ENCODE results near the gene DMAP1. TPM values are rescaled to one million over a fixed set of nuclear protein-coding genes. Genes with fewer than 3 reads are reported as not detected.

Gene DMAP1
- total RNA-seq, 1 experiment from 2014 or later = 52.9 TPM

DNA sequence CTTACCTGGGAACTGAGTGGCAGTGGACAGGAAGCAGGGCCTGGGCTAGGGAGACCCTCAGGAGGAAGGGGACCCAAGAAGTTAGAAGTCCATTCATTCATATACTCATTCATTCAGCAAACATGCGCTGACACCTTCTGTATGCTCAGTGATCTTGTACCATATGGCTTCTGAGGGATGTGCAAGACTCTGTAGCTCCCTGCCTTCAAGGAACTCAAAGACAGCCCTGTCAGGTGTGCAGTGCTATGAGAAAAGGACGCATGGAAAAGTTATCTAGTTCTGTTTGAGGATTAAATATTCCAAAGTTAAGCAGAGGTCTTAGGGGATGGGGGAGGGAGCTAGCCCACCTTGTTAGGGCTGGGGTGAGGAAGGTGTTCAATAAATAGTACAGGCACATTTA is 12.5 kb downstream of the DMAP1 start:
- Histone ChIP-seq H3K4me3 (ENCODE audit: low read depth in 2 of 2, low read length in 2 of 2) (no peak overlapping the region), H3K9me3 (ENCODE audit: control insufficient read depth, insufficient read depth, low read depth, low read length) (0 out of 2 replicates have a peak, but pooled peaks cover 3% of the 10 kb centered on the region), H3K36me3 (ENCODE audit: control insufficient read depth, insufficient read depth, low read length) (no peaks in the 10 kb centered on the region), H3K4me1 (ENCODE audit: control insufficient read depth, insufficient read depth, low read length) (no peaks in the 10 kb centered on the region), H3K27me3 (ENCODE audit: control insufficient read depth, insufficient read depth, low read length) (no peaks in the 10 kb centered on the region), H3K27ac (ENCODE audit: low read length) (no peak overlapping the region)
- no TSS peak for BruUV-seq (replicated peaks)
- TF ChIP-seq, protein P1, sequence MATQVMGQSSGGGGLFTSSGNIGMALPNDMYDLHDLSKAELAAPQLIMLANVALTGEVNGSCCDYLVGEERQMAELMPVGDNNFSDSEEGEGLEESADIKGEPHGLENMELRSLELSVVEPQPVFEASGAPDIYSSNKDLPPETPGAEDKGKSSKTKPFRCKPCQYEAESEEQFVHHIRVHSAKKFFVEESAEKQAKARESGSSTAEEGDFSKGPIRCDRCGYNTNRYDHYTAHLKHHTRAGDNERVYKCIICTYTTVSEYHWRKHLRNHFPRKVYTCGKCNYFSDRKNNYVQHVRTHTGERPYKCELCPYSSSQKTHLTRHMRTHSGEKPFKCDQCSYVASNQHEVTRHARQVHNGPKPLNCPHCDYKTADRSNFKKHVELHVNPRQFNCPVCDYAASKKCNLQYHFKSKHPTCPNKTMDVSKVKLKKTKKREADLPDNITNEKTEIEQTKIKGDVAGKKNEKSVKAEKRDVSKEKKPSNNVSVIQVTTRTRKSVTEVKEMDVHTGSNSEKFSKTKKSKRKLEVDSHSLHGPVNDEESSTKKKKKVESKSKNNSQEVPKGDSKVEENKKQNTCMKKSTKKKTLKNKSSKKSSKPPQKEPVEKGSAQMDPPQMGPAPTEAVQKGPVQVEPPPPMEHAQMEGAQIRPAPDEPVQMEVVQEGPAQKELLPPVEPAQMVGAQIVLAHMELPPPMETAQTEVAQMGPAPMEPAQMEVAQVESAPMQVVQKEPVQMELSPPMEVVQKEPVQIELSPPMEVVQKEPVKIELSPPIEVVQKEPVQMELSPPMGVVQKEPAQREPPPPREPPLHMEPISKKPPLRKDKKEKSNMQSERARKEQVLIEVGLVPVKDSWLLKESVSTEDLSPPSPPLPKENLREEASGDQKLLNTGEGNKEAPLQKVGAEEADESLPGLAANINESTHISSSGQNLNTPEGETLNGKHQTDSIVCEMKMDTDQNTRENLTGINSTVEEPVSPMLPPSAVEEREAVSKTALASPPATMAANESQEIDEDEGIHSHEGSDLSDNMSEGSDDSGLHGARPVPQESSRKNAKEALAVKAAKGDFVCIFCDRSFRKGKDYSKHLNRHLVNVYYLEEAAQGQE (IDR thresholded peaks at IDR 0.05; ENCODE audit: insufficient read depth in 1 of 2, low read depth in 2 of 2, low read length in 1 of 2) = no peak
- TF ChIP-seq, protein P2, sequence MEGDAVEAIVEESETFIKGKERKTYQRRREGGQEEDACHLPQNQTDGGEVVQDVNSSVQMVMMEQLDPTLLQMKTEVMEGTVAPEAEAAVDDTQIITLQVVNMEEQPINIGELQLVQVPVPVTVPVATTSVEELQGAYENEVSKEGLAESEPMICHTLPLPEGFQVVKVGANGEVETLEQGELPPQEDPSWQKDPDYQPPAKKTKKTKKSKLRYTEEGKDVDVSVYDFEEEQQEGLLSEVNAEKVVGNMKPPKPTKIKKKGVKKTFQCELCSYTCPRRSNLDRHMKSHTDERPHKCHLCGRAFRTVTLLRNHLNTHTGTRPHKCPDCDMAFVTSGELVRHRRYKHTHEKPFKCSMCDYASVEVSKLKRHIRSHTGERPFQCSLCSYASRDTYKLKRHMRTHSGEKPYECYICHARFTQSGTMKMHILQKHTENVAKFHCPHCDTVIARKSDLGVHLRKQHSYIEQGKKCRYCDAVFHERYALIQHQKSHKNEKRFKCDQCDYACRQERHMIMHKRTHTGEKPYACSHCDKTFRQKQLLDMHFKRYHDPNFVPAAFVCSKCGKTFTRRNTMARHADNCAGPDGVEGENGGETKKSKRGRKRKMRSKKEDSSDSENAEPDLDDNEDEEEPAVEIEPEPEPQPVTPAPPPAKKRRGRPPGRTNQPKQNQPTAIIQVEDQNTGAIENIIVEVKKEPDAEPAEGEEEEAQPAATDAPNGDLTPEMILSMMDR (IDR thresholded peaks at IDR 0.05) = no peak
- TF ChIP-seq SIN3A (IDR thresholded peaks at IDR 0.05; ENCODE audit: borderline replicate concordance, insufficient read depth, low read depth, low read length) (no peak), POLR2AphosphoS5 (IDR thresholded peaks at IDR 0.05; ENCODE audit: low read depth, low read length) (no peak), TCF7L2 (IDR thresholded peaks at IDR 0.05; ENCODE audit: low read depth, low read length) (no peak)
- ChIA-PET CTCF (no interaction called here), POLR2A (interaction anchor here (0.6 kb wide), 1 partner anchor 426 kb away, joined by 13 read pairs; no protein-coding TSS in a partner anchor)
- no peak for DNase-seq (ENCODE audit: low read depth, low spot score)
- ATAC-seq = no peak
- intact Hi-C loops (cut with micrococcal nuclease; ENCODE audit: unreplicated experiment) = no loop called here
- in situ Hi-C loops (cut with HindIII; ENCODE audit: low pct_unique_long_range_greater_than_20kb, low sequenced_read_pairs) = no loop called here

DNA sequence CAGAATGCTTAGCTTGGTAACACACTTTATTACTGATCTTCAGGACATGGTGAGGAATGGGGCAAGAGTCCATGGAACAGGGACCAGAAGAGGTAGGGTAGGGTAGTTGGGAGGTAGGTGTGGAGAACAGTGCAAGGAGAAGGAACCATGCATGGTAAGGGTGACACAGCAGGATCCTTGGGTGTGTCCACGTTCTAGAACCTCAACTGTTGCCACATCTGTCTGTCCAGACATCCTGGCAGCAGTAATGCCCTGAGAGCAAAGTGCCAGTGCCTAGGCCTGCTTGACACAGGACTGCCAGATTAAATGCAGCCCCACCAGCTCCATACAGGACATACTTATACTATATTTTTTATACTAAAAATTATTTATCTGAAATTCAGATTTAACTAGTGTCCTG is 13.9 kb downstream of the DMAP1 start:
- no peak overlapping the region for H3K27ac ChIP-seq (ENCODE audit: low read length)
- no peak for ATAC-seq
- DNase-seq (ENCODE audit: low read depth, low spot score) = no peak
- POLR2A ChIA-PET = no interaction called here
- CTCF ChIA-PET = no interaction called here
- H3K4me3 ChIP-seq (ENCODE audit: low read depth in 2 of 2, low read length in 2 of 2) = no peak overlapping the region
- H3K27me3 ChIP-seq (ENCODE audit: control insufficient read depth, insufficient read depth, low read length) = no peaks in the 10 kb centered on the region
- intact Hi-C loops (cut with micrococcal nuclease; ENCODE audit: unreplicated experiment) (no loop called here), in situ Hi-C loops (cut with HindIII; ENCODE audit: low pct_unique_long_range_greater_than_20kb, low sequenced_read_pairs) (no loop called here)
- TF ChIP-seq SIN3A (IDR thresholded peaks at IDR 0.05; ENCODE audit: borderline replicate concordance, insufficient read depth, low read depth, low read length) = no peak
- TF ChIP-seq, protein P1 (IDR thresholded peaks at IDR 0.05; ENCODE audit: insufficient read depth in 1 of 2, low read depth in 2 of 2, low read length in 1 of 2) = no peak
- TF ChIP-seq, protein P2 (IDR thresholded peaks at IDR 0.05) = no peak
- no peak for TF ChIP-seq TCF7L2 (IDR thresholded peaks at IDR 0.05; ENCODE audit: low read depth, low read length)
- no peak for TF ChIP-seq POLR2AphosphoS5 (IDR thresholded peaks at IDR 0.05; ENCODE audit: low read depth, low read length)
- H3K9me3 ChIP-seq (ENCODE audit: control insufficient read depth, insufficient read depth, low read depth, low read length) = 0 out of 2 replicates have a peak, but pooled peaks cover 3% of the 10 kb centered on the region
- BruUV-seq (replicated peaks) = no TSS peak
- H3K36me3 ChIP-seq (ENCODE audit: control insufficient read depth, insufficient read depth, low read length) = no peaks in the 10 kb centered on the region
- H3K4me1 ChIP-seq (ENCODE audit: control insufficient read depth, insufficient read depth, low read length) = no peaks in the 10 kb centered on the region

All from Panc1 (cell line).